Diencephalon (tissue), 1 donor: ENCODE results near the gene MOGAT1. TPM values are rescaled to one million over a fixed set of nuclear protein-coding genes. Genes with fewer than 3 reads are reported as not detected.

Source experiments
- total RNA-seq: library from RNA; depleted of rRNA; stranded (reverse); fragments of >200 nt; gene quantifications from one replicate; pipeline ENCODE4 v1.2.3, GENCODE V29; 2014

MOGAT1 gene
- not detected for total RNA-seq

GRCh38 chr2:222671259-222672067 is at the start of gene MOGAT1:
TSS of gene MOGAT1 (plus strand) at chr2:222671658. CDS start at chr2:222671786, 128 bp downstream.

GRCh38 chr2:222655787-222656525 is 15.5 kb upstream of the MOGAT1 start, which contains the start of gene FARSB:
TSS of gene FARSB (minus strand) at chr2:222656092. CDS start at chr2:222656073, 19 bp downstream.

Other genes starting within 250 kb of the MOGAT1 start
- 4.8 TPM for gene SGPP2, start 247.1 kb upstream of the MOGAT1 start, total RNA-seq
- gene FARSB, start 15.6 kb upstream of the MOGAT1 start, total RNA-seq, result 36.4 TPM
- gene ACSL3, start 189.4 kb downstream of the MOGAT1 start, total RNA-seq, result 284 TPM